Measurements from ENCODE around the gene TNIP2.
A peak's percentile ranks its signal among the peaks of the same experiment; 100 is the strongest.

The TNIP2 gene

GRCh38 chr4:2700031-2700430 lies 56.1 kb downstream of the TNIP2 start:
- FAIRE-seq (no peak), DNase-seq (ENCODE audit: insufficient read length, low spot score) (no peak)
- TF ChIP-seq PAX5 (IDR thresholded peaks at IDR 0.05; ENCODE audit: insufficient read depth, low read length, severe bottlenecking) (no peak), POLR2A (IDR thresholded peaks at IDR 0.05; ENCODE audit: low read depth, low read length) (no peak), POLR2AphosphoS5 (IDR thresholded peaks at IDR 0.05; ENCODE audit: low read depth, low read length) (no peak), POU2F2 (IDR thresholded peaks at IDR 0.05; ENCODE audit: low read depth, low read length) (no peak), TAF1 (IDR thresholded peaks at IDR 0.05; ENCODE audit: low read depth, low read length) (no peak), SPI1 (IDR thresholded peaks at IDR 0.05; ENCODE audit: low read depth, low read length) (no peak)

GRCh38 chr4:2699534-2699933 lies 56.6 kb downstream of the TNIP2 start:
- FAIRE-seq (no peak), DNase-seq (ENCODE audit: insufficient read length, low spot score) (no peak)
- TF ChIP-seq POU2F2 (IDR thresholded peaks at IDR 0.05; ENCODE audit: low read depth, low read length), result no peak
- TF ChIP-seq POLR2A (IDR thresholded peaks at IDR 0.05; ENCODE audit: low read depth, low read length), result no peak
- no peak for TF ChIP-seq TAF1 (IDR thresholded peaks at IDR 0.05; ENCODE audit: low read depth, low read length)
- no peak for TF ChIP-seq SPI1 (IDR thresholded peaks at IDR 0.05; ENCODE audit: low read depth, low read length)
- TF ChIP-seq PAX5 (IDR thresholded peaks at IDR 0.05; ENCODE audit: insufficient read depth, low read length, severe bottlenecking), result no peak
- no peak for TF ChIP-seq POLR2AphosphoS5 (IDR thresholded peaks at IDR 0.05; ENCODE audit: low read depth, low read length)

GRCh38 chr4:2698951-2699505 lies 57.1 kb downstream of the TNIP2 start:
- DNase-seq (ENCODE audit: insufficient read length, low spot score), result no peak
- no peak for FAIRE-seq
- no peak for TF ChIP-seq POLR2A (IDR thresholded peaks at IDR 0.05; ENCODE audit: low read depth, low read length)
- TF ChIP-seq SPI1 (IDR thresholded peaks at IDR 0.05; ENCODE audit: low read depth, low read length), result no peak
- no peak for TF ChIP-seq PAX5 (IDR thresholded peaks at IDR 0.05; ENCODE audit: insufficient read depth, low read length, severe bottlenecking)
- no peak for TF ChIP-seq POLR2AphosphoS5 (IDR thresholded peaks at IDR 0.05; ENCODE audit: low read depth, low read length)
- TF ChIP-seq TAF1 (IDR thresholded peaks at IDR 0.05; ENCODE audit: low read depth, low read length), result no peak
- TF ChIP-seq POU2F2 (IDR thresholded peaks at IDR 0.05; ENCODE audit: low read depth, low read length), result no peak

GRCh38 chr4:2698504-2698903 lies 57.6 kb downstream of the TNIP2 start:
- TF ChIP-seq TAF1 (IDR thresholded peaks at IDR 0.05; ENCODE audit: low read depth, low read length), result no peak
- TF ChIP-seq PAX5 (IDR thresholded peaks at IDR 0.05; ENCODE audit: insufficient read depth, low read length, severe bottlenecking), result no peak
- no peak for TF ChIP-seq POLR2AphosphoS5 (IDR thresholded peaks at IDR 0.05; ENCODE audit: low read depth, low read length)
- TF ChIP-seq SPI1 (IDR thresholded peaks at IDR 0.05; ENCODE audit: low read depth, low read length), result no peak
- no peak for TF ChIP-seq POLR2A (IDR thresholded peaks at IDR 0.05; ENCODE audit: low read depth, low read length)
- no peak for TF ChIP-seq POU2F2 (IDR thresholded peaks at IDR 0.05; ENCODE audit: low read depth, low read length)
- FAIRE-seq (no peak), DNase-seq (ENCODE audit: insufficient read length, low spot score) (no peak)

- no peak for TF ChIP-seq POLR2A (IDR thresholded peaks at IDR 0.05; ENCODE audit: low read depth, low read length)
- no peak for TF ChIP-seq POLR2AphosphoS5 (IDR thresholded peaks at IDR 0.05; ENCODE audit: low read depth, low read length)
- FAIRE-seq, result peak; percentile 20
Observed at GRCh38 chr4:2697995-2698414, 58.1 kb downstream of the TNIP2 start.

GRCh38 chr4:2696423-2696822 lies 59.7 kb downstream of the TNIP2 start:
- peak; percentile 100 for FAIRE-seq
- TF ChIP-seq SPI1 (IDR thresholded peaks at IDR 0.05; ENCODE audit: low read depth, low read length) (no peak), POU2F2 (IDR thresholded peaks at IDR 0.05; ENCODE audit: low read depth, low read length) (no peak), PAX5 (IDR thresholded peaks at IDR 0.05; ENCODE audit: insufficient read depth, low read length, severe bottlenecking) (peak; percentile 99), POLR2AphosphoS5 (IDR thresholded peaks at IDR 0.05; ENCODE audit: low read depth, low read length) (no peak), TAF1 (IDR thresholded peaks at IDR 0.05; ENCODE audit: low read depth, low read length) (no peak), POLR2A (IDR thresholded peaks at IDR 0.05; ENCODE audit: low read depth, low read length) (peak; percentile 34; the same call in 1 of the 2 replicates)
- DNase-seq (ENCODE audit: insufficient read length, low spot score), result peak; percentile 75

More at GRCh38 chr4:2697995-2698414, 58.1 kb downstream of the TNIP2 start:
- no peak for DNase-seq (ENCODE audit: insufficient read length, low spot score)

GRCh38 chr4:2695346-2696060 lies 60.6 kb downstream of the TNIP2 start:
- TF ChIP-seq POLR2A (IDR thresholded peaks at IDR 0.05; ENCODE audit: low read depth, low read length) (no peak), POLR2AphosphoS5 (IDR thresholded peaks at IDR 0.05; ENCODE audit: low read depth, low read length) (no peak), SPI1 (IDR thresholded peaks at IDR 0.05; ENCODE audit: low read depth, low read length) (no peak), PAX5 (IDR thresholded peaks at IDR 0.05; ENCODE audit: insufficient read depth, low read length, severe bottlenecking) (no peak)
- DNase-seq (ENCODE audit: insufficient read length, low spot score) (no peak), FAIRE-seq (peak; percentile 51)

GRCh38 chr4:2694691-2695090 lies 61.4 kb downstream of the TNIP2 start:
- TF ChIP-seq POU2F2 (IDR thresholded peaks at IDR 0.05; ENCODE audit: low read depth, low read length), result no peak
- DNase-seq (ENCODE audit: insufficient read length, low spot score) (no peak), FAIRE-seq (peak; percentile 76)

GRCh38 chr4:2691952-2692435 lies 64.1 kb downstream of the TNIP2 start:
- TF ChIP-seq POU2F2 (IDR thresholded peaks at IDR 0.05; ENCODE audit: low read depth, low read length), result no peak
- TF ChIP-seq POLR2A (IDR thresholded peaks at IDR 0.05; ENCODE audit: low read depth, low read length), result no peak
- TF ChIP-seq PAX5 (IDR thresholded peaks at IDR 0.05; ENCODE audit: insufficient read depth, low read length, severe bottlenecking), result no peak
- TF ChIP-seq SPI1 (IDR thresholded peaks at IDR 0.05; ENCODE audit: low read depth, low read length), result no peak
- TF ChIP-seq TAF1 (IDR thresholded peaks at IDR 0.05; ENCODE audit: low read depth, low read length), result no peak
- no peak for TF ChIP-seq POLR2AphosphoS5 (IDR thresholded peaks at IDR 0.05; ENCODE audit: low read depth, low read length)
- no peak for DNase-seq (ENCODE audit: insufficient read length, low spot score)
- FAIRE-seq, result peak; percentile 85

Data from GM12891 (cell line).